GM21576 (cell line): Measurements from ENCODE around the gene OVOL1.
A peak's percentile ranks its signal among the peaks of the same experiment; 100 is the strongest.

ENCODE experiments used
- ATAC-seq: cut with Tn5 transposase; IDR thresholded peaks from one replicate; pipeline ENCODE4 v1.9.1; 2021; ENCODE audit warnings: mild to moderate bottlenecking, moderate library complexity; ENCODE audit not compliant: unreplicated experiment

Gene OVOL1

DNA sequence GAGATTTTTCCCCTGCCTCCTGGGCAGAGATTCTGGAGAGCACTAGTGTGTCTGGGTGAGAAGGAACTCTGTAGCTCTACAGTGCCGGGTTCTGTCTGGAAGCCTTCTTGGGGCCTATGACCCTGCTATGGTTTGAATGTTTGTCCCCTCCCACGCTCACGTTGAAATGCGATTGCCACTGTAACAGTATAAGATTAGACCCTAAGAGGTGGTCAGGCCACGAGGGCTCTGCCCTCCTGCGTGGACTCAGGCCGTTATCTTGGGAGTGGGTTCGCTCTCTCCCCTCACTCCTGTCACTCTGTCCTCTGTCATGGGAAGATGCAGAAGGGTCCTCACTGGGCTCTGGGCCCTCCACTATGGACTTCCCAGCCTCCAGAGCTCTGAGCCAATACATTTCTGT, 9.6 kb upstream of the OVOL1 start:
- ATAC-seq = no peak

DNA sequence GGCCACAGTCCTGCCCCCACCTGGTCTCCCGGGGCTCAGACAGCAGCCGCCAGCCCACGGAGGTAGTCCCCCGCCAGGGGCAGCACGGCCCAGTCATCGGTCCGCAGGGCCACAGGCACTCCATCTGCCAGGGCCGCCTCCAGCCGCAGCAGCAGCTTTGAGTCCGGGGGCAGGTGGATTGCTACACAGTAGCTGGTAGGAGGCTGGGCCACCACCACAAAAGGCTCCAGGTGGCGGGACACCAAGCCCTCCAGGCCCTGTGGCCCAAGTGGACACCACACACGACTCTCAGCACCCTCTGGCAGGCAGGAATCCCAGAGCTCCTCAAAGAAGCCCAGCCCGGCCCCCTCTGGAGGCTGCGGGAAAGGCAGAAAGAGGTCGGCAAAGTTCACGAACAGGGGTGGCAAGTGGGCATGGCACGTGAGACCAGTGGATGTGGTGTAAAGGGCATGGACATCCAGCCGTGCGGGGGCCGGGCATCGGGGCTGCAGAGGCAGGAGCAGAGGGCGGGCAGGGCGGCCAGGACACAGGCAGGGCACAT, 9.0 kb upstream of the OVOL1 start:
- ATAC-seq = no peak

DNA sequence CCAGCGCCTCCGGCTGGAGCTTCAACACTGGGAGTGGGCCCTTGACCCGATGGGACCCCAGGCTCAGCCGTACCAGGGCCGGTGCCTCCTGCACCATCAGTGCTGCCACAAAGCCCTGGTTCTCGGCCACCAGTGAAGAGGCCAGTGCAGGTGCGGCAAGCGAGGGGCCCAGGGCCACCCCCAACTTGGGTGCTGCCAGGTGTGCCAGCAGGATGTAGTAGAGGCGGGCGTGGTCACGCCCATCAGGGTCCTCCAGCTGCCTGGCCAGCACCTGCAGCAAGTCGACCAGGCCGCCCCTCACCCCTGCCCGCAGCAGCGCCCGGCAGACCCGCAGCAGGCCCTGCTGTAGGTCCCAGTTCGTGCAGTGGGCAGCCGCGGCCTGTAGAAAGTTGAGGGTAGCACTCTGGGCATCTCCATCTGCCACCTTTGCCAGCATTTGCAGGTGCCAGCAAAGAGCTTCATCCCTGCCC, 8.4 kb upstream of the OVOL1 start:
- no peak for ATAC-seq

DNA sequence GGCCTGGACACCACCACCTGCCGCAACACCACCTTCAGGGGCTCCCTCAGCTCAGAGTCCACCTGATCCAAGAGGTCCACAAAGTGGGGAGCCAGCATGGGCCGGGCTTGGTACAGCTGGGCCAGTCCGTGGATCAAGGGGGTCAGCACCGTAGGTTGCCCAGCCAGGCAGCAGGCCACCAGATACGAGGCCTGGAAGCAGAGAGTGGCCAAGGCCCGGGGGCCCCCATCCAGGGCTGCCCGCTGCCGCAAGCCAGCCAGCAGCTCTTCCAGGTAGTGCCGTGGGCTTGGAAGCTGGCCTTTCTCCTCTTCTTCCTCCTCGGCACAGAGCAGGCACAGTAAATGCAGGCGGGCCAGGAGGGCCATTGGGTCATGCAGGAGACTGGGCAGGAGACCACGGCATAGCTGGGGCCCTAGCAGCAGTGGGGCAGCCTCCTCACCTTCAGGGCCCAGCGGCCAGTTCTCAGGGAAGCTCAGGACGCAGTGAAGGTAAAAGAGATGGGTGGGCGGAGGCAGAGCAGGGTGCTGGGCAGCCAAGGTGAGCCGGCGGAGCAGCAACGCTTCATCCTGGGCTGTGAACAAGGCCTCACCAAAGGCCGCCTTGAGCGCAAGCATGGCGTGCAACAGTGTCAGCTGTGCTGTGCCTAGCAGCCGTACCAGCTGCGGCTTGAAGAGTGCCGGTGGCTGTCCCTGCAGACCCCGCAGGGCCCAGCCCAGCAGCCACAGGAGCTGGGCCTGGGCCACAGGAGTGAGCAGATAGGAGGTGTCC, 7.8 kb upstream of the OVOL1 start:
- ATAC-seq = no peak

DNA sequence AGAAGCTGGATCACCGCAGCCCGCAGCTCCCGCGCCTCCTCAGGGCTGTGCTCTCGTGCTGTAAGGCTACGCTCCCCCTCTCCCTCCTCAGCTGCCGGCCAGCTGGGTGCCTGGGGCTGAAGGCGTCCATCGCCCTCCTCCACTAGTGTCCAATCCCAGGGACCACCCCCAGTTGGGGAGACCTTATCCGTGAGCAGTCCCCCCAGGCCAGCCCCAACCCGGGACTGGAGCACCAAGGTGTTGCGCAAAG, 7.3 kb upstream of the OVOL1 start:
- no peak for ATAC-seq

DNA sequence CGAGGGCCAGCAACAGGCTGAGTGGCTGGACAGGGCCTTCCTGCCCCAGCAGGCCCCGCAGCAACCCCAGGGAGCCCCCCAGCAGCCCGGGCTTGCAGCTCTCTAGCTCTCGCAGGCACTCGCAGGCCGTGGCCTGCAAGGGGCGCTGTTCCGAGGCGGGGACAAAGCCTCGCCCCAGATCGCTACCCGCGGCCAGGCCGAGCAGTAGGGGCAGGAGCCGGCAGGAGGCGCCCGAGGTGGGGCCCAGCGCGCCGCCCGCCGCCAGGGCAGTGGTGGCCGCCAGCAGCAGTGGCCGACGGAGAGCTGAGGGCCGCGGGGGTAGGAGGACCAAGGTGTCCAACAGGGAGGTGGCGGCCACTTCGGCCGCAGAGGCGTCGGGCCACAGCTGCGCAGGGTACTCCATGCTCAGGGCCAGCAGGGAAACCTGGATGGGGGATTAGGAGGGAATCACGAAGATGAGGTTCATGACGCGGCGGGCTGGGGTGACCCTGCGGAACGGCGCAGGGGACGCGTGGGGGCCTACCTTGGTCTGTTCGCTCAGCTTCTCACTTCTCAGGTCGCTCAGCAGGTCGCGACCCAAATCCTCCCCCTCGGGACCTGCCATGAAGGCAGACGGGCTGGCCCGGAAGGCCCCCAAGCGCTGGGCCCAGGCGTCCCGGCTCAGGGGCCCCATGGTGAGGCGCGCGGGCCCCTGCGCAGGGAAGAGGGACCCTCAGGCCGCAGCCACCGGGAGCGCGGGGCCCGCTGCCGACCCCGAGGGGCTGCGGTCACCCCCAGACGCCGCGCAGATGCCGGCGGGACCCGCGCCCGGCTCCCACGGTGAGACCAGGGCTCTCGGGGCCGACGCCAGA, 6.7 kb upstream of the OVOL1 start:
- peak; percentile 55 for ATAC-seq

DNA sequence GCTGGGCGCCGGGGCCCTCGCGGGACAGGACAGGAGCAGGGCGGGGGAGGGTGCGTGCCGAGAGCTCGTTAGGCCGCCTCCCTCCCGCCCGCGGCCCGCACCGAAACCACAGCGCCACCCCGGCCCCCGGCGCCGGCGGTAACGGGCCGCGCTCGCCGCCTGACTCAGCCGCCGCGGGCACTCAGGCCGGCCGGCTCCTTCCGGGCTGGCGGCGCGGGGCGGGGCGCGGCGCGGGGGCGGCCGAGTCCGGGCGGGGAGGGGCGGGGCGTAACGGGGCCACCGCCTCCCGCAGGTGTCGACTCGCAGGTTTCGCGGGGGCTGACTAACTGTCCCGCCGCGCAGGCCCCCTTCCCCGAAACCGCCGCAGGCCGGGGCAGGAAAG, 6.1 kb upstream of the OVOL1 start, which contains the start of gene AP5B1:
TSS of gene AP5B1 (minus strand) at position 207 of the 382 bp plus-strand sequence. CDS start 385 bp downstream, outside the sequence.
- peak; percentile 48 for ATAC-seq

DNA sequence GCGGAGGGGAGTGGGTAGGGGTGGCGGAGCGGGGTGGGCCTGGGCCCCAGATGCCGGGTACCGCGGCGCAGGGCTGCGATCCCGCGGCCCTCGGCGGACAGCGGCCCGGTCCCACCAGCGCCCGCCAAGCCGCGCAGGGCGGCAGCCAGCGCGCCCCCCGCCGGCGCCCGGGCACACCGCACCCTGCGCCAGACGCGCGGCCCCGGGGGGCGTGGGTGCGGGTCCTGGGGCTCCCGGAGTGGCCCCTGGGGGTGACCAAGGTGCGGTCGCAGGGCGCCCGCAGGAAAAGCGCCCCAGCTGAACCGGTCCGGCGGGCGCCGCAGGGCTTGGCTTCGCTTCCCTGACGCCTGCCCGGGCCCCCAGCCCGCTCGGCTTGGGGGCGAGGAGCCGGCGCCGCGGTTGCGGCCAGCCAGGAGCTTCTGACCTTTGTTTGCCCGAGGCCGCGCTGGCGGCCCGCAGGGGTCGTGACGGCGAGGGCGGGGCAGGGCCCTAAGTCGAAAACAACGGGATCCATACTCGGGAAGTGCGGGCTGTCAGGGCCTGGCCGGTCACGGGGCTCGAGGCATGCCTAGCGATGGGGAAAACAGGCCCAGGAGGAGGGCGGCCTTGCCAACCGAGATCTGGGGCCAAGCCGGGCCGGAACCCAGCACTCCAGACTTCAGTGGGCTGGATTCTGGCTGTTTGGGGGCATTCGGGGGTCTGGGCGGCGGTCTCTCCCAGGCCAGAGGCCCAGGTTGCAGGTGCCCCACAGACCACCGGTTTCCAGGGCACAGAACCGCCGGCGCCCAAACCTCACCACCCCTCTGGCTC, 5.5 kb upstream of the OVOL1 start:
- peak; percentile 32 for ATAC-seq

DNA sequence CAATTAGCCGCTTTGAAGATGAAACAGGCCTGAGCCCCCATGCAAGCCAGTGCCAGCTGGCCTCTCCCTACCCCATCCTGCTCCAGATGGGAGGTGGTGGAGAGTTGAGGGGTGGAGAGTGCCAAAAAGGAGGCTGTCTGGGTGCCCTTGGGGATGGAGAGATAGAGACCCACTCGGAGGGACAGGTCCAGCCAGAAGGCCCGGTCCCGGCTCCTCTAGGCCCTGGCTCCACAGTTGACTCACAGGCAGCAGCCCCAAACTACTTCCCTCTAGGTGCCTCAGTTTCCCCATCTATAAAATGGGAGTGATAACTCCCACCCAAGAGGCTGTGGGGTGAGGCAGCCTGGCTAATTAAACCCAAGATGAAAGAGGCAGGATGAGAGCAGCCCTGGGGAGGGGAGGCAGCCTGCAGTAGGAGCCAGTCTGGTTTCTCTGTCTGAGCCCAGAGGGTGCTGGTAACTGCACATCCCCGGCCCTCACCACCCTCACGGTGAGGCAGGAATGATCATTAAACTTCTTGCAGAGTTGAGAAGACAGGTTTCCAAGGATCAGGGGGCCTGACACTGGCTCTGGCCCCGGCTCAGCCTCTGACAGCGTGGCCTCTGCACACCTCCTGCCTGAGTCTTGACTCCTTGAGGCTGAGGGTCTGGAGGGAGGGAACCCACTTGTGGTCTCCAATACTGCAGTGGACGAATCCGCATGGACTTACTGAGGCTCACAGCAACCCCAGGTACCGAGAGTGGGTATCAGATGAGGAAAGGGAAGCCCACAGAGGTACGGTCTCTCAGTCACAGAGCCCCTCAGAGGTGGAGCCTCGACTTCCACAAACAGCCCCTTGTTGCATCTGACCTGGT, 4.7 kb upstream of the OVOL1 start:
- no peak for ATAC-seq

DNA sequence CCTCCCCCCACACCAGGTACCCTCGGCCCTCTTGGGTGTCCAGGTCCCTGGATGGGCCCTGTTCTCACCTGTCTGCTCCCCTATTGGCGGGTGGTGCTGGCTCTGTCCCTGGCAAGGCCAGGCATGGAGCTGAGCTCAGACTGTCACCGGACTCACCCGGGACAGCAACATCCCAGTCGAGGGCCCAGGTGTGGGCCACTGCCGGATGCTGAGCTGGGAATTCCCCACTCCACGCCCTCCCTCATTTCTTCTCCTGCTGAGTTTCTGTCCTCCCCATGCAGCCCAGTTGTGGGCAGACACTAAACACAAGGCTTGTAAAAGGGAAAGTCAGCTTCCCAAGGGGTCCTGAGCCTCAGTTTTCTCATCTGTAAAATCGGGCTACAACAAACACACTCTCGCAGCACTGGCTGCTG, 4.0 kb upstream of the OVOL1 start:
- no peak for ATAC-seq

DNA sequence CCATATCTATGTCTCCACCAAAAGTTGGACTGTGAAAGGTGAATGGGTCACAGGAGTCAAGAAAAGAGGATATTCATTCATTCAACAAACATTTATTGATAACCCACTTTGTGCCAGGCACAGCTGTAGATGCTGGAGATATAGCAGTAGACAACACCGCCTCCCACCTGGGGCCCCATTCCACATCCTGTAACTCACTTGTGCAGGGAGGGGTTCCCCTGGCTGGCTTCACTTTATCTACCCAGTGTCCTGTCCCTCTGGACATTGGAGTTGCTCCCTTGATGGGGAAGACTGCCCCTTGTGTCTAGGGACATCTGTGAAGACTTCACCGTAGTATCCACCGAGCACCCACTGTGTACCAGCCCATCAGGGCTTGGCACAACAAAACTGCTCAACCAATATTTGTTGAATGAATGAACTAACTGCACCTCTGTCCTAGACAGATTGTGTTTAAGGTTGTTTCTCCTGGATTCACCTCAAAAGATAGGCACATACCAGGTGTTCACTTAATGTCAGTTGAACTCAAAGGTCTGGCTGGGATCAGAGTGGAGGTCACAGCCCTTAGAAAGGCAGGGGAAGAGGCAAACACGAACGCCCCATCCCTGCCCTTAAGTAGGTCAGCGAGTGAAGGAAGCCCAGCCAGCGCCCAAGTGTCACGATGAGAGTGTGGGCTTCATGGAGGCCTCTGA, 1.4 kb upstream of the OVOL1 start:
- no peak for ATAC-seq

DNA sequence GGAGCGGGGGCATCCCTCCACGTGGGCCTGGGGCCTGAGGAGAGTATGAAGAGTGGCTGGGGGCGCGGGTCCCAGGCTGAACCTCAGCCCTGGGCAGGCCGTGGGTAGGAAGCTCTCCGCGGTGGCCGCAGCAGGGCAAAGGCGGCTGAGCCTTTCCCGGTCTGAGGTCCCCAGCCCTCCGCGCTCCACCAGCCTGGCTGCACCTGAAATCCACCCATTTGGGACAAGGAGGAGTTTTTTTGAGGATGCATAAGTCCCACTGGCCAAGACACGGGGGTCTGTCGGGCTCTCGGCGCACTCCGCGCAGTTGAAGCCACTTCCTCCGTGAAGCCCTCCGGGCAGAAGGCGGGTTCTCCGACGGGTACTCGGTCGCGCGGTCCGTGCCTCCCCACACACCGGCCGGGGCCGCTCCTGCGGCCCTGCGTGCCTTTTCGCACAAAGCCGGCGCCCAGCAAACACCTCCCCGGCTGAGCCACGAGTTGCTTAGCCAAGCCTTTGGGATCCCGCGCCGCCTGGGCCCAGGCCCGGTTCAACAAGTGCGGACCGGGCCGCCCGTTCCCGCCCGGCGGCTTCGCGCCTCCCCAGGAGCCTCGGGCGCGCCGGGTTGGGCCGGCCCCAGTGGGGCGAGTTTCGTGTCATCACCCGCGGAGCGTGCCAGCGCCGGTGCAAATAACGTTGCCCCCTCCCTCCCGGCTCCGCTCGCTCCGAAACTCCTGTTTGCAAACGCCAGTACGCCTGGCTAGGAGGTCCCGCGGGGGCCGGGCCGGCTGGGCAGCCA, 666 bp upstream of the OVOL1 start:
- ATAC-seq = no peak

DNA sequence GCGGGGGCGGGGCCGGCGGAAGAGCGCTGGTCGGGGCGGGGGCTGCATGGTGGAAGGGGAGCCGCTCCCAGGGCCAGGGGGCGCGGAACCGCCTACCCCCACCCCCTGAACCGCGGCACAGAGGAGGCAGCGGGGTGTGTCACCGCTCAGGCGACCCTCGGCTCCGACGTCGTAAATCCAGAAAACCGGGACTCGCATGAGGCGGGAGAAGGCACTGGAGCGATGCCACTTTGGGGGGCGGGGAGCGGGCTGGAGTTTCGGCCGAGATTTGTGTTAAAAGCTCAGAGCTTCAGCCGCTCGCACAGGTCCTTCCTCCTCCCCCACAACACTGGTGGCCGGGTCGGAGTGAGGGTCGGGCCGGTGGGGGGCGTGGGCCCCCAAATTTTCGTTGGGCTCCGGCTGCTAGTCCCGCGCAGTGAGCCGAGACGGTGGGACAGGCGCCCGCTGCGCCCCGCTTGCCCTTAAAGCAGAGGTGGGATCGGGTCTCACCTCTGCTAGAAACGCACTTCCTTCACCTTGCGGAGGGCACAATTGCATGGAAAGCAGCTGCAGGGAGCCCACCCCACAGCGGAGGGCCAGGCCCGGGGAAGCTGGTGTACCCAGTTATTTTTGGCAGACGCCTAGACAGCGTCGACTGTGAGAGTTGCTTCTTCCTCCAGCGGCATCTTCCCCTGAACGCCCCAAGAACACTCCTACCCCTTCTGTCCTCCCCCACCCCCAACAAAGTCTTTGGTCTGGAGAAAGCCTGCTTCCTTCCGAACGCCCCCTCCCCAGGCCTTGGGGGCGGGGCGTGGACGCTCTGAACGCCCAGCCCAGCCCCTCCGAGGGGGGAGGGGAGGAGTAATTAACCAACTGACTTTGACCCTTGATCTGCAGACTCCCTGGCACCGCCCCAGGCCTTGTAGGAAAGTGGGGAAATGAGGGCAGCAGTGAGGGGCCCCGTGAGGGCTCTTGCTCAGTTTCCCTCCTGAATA, 1.1 kb downstream of the OVOL1 start:
- no peak for ATAC-seq

DNA sequence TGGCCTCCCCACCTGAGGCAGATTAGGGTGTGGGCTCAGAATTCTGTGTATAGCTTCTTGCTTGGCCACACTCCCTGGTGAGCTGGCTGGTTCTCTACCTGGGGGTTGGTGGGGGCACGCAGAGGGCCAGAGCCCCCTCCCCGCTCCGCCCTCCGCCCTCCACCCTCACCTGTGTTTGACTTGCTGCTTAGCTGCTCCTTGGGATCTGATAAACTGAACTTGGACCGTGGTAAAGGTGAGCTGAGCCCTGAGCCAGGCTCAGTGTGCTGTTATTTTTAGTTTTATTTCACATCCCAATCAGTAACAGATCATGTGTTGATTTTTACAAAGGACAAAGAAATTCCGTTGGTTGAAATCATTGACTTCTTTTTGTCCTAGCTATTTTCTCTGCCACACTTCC, 2.0 kb downstream of the OVOL1 start:
- ATAC-seq = no peak

DNA sequence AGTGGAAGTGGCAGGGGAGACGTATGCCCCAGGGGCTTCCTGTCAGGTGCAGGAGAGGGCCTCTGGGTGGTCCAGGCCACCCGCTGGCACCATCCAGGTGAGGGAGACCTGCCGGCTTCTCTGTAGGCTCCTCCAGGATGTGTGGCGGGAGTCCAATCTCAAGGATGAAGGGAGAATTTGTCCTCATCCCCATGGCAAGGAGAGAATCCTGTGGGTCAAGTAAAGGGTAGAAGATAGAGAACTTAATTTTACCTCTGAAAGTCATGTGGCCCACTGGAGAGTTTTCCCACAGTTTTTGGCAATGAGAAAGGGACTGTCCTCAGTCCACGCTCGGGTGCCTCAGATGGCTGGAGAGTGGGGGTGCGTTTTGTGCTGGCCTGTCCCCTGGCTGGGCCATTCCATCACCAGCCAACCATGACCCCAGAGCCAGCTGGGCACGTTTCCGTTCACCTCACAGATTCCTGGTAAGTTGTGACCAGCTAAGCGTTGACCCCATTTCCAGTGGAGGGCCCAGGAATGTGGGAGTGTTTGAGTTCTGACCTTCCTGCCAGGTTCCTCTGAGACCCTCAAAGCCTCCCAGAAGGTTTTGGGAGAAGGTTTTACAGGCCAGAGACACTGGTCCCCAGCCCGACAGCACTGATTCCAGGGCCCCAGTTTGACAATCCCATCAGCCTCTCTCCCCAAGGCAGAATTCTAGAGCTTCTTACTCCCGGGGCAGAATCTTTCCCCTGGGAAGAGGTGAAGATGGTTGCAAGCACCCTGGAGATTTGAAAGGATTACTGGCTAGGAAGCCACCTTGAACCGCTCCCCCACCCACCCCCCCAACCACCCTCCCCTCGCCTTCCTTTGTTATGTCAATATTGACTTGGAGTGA, 2.6 kb downstream of the OVOL1 start:
- no peak for ATAC-seq

DNA sequence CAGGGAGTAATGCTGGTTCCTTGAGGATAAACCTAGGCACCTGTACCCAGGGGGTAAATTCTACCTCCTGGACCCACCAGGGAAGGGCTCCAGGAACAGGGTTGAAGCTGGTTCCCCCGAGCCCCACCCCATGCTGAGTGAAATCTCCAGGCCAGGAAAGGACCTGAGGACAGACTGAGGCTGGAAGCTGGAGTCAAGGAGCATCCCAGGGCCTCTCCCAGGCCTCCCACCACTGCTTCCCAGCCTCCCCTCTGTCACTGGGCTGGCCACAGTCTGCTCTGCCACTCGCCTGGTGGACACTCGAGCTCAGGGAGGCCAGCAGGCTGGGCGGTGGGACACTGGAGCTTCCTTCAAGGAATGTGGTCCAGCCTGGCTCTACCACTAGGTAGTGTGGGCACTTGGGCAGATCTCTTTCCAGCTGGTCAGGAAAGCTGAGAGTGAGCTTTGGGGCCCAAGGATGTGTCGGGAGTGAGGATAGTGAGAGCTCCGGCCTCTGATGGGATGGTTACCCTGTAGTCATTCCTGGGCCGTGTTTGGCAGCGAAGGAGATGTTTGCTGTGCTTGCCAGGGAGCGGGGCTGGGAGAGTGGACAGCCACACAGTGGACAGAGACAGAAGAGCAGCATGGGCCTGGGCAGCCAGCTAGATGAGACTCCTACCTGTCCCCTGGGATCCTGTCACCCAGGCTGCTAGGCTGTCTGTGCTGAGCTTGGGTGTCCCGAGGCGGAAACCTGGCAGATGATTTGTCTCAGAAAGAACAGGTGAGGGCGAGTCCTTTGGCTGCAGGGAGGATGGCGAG, 3.4 kb downstream of the OVOL1 start:
- ATAC-seq = no peak
